IPS DF 4.7 (cell line): ENCODE results near the gene TACR2.
A peak's percentile ranks its signal among the peaks of the same experiment; 100 is the strongest.

Experiments
- DNase-seq: peaks from one replicate; pipeline ENCODE4 v3.0.0-alpha.2; 2013; ENCODE audit warnings: low spot score; ENCODE audit errors: extremely low read depth

TACR2 gene

GRCh38 chr10:69403519-69403918 is 13.2 kb downstream of the TACR2 start:
- DNase-seq, result no peak

GRCh38 chr10:69403066-69403465 is 13.7 kb downstream of the TACR2 start:
- DNase-seq, result no peak

- no peak for DNase-seq
Observed at GRCh38 chr10:69402386-69402785, 14.3 kb downstream of the TACR2 start.

GRCh38 chr10:69401416-69401815 is 15.3 kb downstream of the TACR2 start:
- no peak for DNase-seq

GRCh38 chr10:69400936-69401335 is 15.8 kb downstream of the TACR2 start:
- DNase-seq, result no peak

GRCh38 chr10:69398466-69398865 is 18.3 kb downstream of the TACR2 start:
- no peak for DNase-seq

GRCh38 chr10:69397972-69398371 is 18.7 kb downstream of the TACR2 start:
- DNase-seq, result no peak

- no peak for DNase-seq
Observed at GRCh38 chr10:69394020-69394419, 22.7 kb downstream of the TACR2 start.

- DNase-seq, result peak; percentile 87
Observed at GRCh38 chr10:69392481-69393000, 24.2 kb downstream of the TACR2 start.

GRCh38 chr10:69391158-69391557 is 25.6 kb downstream of the TACR2 start:
- DNase-seq, result no peak

GRCh38 chr10:69389827-69390490 is 26.8 kb downstream of the TACR2 start:
- DNase-seq, result no peak

GRCh38 chr10:69388488-69388887 is 28.2 kb downstream of the TACR2 start:
- DNase-seq, result no peak

- no peak for DNase-seq
Observed at GRCh38 chr10:69387500-69387899, 29.2 kb downstream of the TACR2 start.

- DNase-seq, result no peak
Observed at GRCh38 chr10:69385454-69386350, 31.0 kb downstream of the TACR2 start.

GRCh38 chr10:69384320-69384719 is 32.4 kb downstream of the TACR2 start:
- no peak for DNase-seq

GRCh38 chr10:69383558-69383957 is 33.2 kb downstream of the TACR2 start:
- no peak for DNase-seq

GRCh38 chr10:69382382-69383117 is 34.2 kb downstream of the TACR2 start:
- no peak for DNase-seq

- DNase-seq, result no peak
Observed at GRCh38 chr10:69379800-69380199, 36.9 kb downstream of the TACR2 start.

GRCh38 chr10:69377933-69378332 is 38.8 kb downstream of the TACR2 start:
- no peak for DNase-seq

- DNase-seq, result no peak
Observed at GRCh38 chr10:69377191-69377590, 39.5 kb downstream of the TACR2 start.

GRCh38 chr10:69376662-69377061 is 40.1 kb downstream of the TACR2 start:
- DNase-seq, result no peak
